Caco-2 (cell line): Measurements from ENCODE around the gene MRPS23. TPM values are rescaled to one million over a fixed set of nuclear protein-coding genes. Genes with fewer than 3 reads are reported as not detected.
"Not testable (repeated sequence)": the region's sequence is repeated elsewhere in the genome, so short reads cannot be mapped to it uniquely, and the experiment has no call there.

Experiments
- BruUV-seq: library from RNA; stranded (reverse); fragments of 400-500 nt; replicated peaks from 2 replicates; lab custom pipeline; 2021; lab: Mats Ljungman, UMichigan
- CTCF ChIA-PET: fragments of 300-600 bp; sonication (Branson Sonifier 250); formaldehyde crosslinking; loops from one replicate; lab custom pipeline; 2022; ENCODE audit warnings: antibody characterized with exemption; lab: Charles Lee
- POLR2A ChIA-PET: fragments of 300-600 bp; sonication (Branson Sonifier 250); formaldehyde crosslinking; loops from one replicate; lab custom pipeline; 2022; ENCODE audit warnings: antibody characterized with exemption; lab: Charles Lee
- DNase-seq, 2 experiments: peaks; one replicate each; pipeline versions ENCODE4 v3.0.0 to v3.0.0-alpha.2; 2020 to 2022
- H3K27me3 ChIP-seq: replicated peaks from 2 replicates; pipeline ENCODE4 v1.6.0; 2011; ENCODE audit warnings: low read length; ENCODE audit not compliant: control insufficient read depth, insufficient read depth
- H3K36me3 ChIP-seq: 2 replicates; pipeline ENCODE4 v1.5.1; 2011; ENCODE audit warnings: low read length; ENCODE audit not compliant: control insufficient read depth, insufficient read depth
- H3K4me1 ChIP-seq: fragments of 250-450 bp; sonication (Bioruptor Pico); 2 replicates; pipeline ENCODE4 v1.5.1; 2020; ENCODE audit warnings: mild to moderate bottlenecking
- H3K4me3 ChIP-seq: 2 replicates; pipeline ENCODE4 v1.5.1; 2011; ENCODE audit warnings: low read depth, mild to moderate bottlenecking, control low read depth, low read length
- H3K9me3 ChIP-seq: fragments of 250-450 bp; sonication (Bioruptor Pico); 2 replicates; pipeline ENCODE4 v1.5.1; 2020; ENCODE audit warnings: mild to moderate bottlenecking, moderate library complexity
- H3K27ac Mint-ChIP-seq: one replicate; pipeline ENCODE4 v1.8.0; 2022; ENCODE audit warnings: mixed read lengths; ENCODE audit not compliant: unreplicated experiment
- H3K27me3 Mint-ChIP-seq: one replicate; pipeline ENCODE4 v1.8.0; 2022; ENCODE audit warnings: mixed read lengths; ENCODE audit not compliant: insufficient read depth, unreplicated experiment
- H3K36me3 Mint-ChIP-seq: one replicate; pipeline ENCODE4 v1.8.0; 2022; ENCODE audit warnings: mild to moderate bottlenecking, mixed read lengths; ENCODE audit not compliant: insufficient read depth, unreplicated experiment
- H3K4me1 Mint-ChIP-seq: one replicate; pipeline ENCODE4 v1.8.0; 2022; ENCODE audit warnings: low read depth, mixed read lengths; ENCODE audit not compliant: unreplicated experiment
- H3K4me3 Mint-ChIP-seq: one replicate; pipeline ENCODE4 v1.8.0; 2022; ENCODE audit warnings: mild to moderate bottlenecking, moderate library complexity, mixed read lengths; ENCODE audit not compliant: unreplicated experiment
- H3K9me3 Mint-ChIP-seq: one replicate; pipeline ENCODE4 v1.8.0; 2022; ENCODE audit warnings: mixed read lengths; ENCODE audit not compliant: unreplicated experiment
- CTCF ChIP-seq, 2 experiments: fragments of 200-600 bp in 1 of 2; IDR thresholded peaks; 1 replicate in 1 of 2; 2 replicates in 1 of 2; pipeline versions ENCODE4 v1.5.1 to v1.8.0; 2011 to 2022; ENCODE audit warnings: antibody characterized with exemption in 1 of 2, control low read depth in 1 of 2, inconsistent platforms in 1 of 2, low read depth in 1 of 2, low read length in 1 of 2, mild to moderate bottlenecking in 1 of 2, moderate library complexity in 1 of 2; ENCODE audit not compliant: insufficient read depth in 1 of 2, severe bottlenecking in 1 of 2, unreplicated experiment in 1 of 2
- intact Hi-C: fragments of 100-400 bp; cut with micrococcal nuclease; formaldehyde crosslinking; loops from one replicate; pipeline ENCODE4 v1.10.0; 2022; ENCODE audit not compliant: unreplicated experiment
- total RNA-seq: library from RNA; stranded (reverse); gene quantifications from 2 replicates; pipeline ENCODE4 v1.2.3, GENCODE V29; 2022

The MRPS23 gene
- total RNA-seq, 1 experiment from 2014 or later: 72.9 TPM

DNA sequence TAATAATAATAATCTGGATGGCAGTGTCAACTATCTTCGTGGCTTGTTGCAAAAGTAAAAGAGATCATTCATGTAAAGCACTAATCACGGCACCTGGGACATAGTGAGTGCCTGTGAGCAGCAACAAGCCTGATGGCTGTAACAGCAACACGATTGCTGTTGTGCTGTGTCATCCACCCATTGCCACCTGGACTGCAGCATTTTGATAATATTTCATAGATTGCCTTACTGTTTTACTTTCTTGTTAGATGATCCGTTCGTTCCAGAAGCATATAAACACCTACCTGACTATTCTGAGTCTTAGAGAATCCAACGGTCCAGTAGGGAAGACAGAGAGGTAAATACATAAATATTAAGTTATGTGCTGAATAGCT lies 3.1 kb upstream of the MRPS23 start:
- no TSS peak for BruUV-seq
- Histone ChIP-seq H3K36me3 (no peaks in the 10 kb centered on the region), H3K4me1 (peaks cover 36% of the 10 kb centered on the region), H3K9me3 (no peaks in the 10 kb centered on the region), H3K4me3 (no peak overlapping the region), H3K27me3 (no peaks in the 10 kb centered on the region)
- H3K36me3 Mint-ChIP-seq: peaks cover 18% of the 10 kb centered on the region
- TF ChIP-seq CTCF (IDR thresholded peaks at IDR 0.05; ENCODE audit: insufficient read depth in 1 of 2, low read depth in 1 of 2, low read length in 1 of 2, severe bottlenecking in 1 of 2, unreplicated experiment in 1 of 2): no peak
- intact Hi-C loops: no loop called here
- H3K27ac Mint-ChIP-seq: no peak overlapping the region
- no peaks in the 10 kb centered on the region for H3K9me3 Mint-ChIP-seq
- peaks cover 31% of the 10 kb centered on the region for H3K4me1 Mint-ChIP-seq
- ChIA-PET POLR2A (no interaction called here), CTCF (interaction anchor here (0.6 kb wide), 1 partner anchor 144 kb away, joined by 3 read pairs; no protein-coding TSS in a partner anchor)
- H3K27me3 Mint-ChIP-seq: no peaks in the 10 kb centered on the region
- DNase-seq: no peak
- no peak overlapping the region for H3K4me3 Mint-ChIP-seq

GRCh38 chr17:57852092-57852954 lies 2.5 kb upstream of the MRPS23 start:
- TF ChIP-seq CTCF (IDR thresholded peaks at IDR 0.05; ENCODE audit: insufficient read depth in 1 of 2, low read depth in 1 of 2, low read length in 1 of 2, severe bottlenecking in 1 of 2, unreplicated experiment in 1 of 2): no peak
- no TSS peak for BruUV-seq
- Mint-ChIP-seq H3K27me3 (no peaks in the 10 kb centered on the region), H3K4me1 (peaks cover 31% of the 10 kb centered on the region), H3K27ac (peak overlapping the region; percentile 69), H3K36me3 (peaks cover 17% of the 10 kb centered on the region), H3K4me3 (peak overlapping the region; percentile 92), H3K9me3 (no peaks in the 10 kb centered on the region)
- Histone ChIP-seq H3K4me3 (no peak overlapping the region), H3K27me3 (no peaks in the 10 kb centered on the region), H3K36me3 (no peaks in the 10 kb centered on the region), H3K9me3 (no peaks in the 10 kb centered on the region), H3K4me1 (peaks cover 34% of the 10 kb centered on the region)
- ChIA-PET CTCF (interaction anchor here (0.6 to 1.9 kb wide), 8 partner anchors 9 to 180 kb away, joined by 3 to 10 read pairs (median 4); partner anchors contain the start of gene SRSF1), POLR2A (interaction anchor here (1.1 to 1.4 kb wide), 4 partner anchors 9 to 155 kb away, joined by 3 to 11 read pairs (median 6); partner anchors contain the start of genes CUEDC1 and SRSF1)
- no peak for DNase-seq
- intact Hi-C loops: no loop called here

DNA sequence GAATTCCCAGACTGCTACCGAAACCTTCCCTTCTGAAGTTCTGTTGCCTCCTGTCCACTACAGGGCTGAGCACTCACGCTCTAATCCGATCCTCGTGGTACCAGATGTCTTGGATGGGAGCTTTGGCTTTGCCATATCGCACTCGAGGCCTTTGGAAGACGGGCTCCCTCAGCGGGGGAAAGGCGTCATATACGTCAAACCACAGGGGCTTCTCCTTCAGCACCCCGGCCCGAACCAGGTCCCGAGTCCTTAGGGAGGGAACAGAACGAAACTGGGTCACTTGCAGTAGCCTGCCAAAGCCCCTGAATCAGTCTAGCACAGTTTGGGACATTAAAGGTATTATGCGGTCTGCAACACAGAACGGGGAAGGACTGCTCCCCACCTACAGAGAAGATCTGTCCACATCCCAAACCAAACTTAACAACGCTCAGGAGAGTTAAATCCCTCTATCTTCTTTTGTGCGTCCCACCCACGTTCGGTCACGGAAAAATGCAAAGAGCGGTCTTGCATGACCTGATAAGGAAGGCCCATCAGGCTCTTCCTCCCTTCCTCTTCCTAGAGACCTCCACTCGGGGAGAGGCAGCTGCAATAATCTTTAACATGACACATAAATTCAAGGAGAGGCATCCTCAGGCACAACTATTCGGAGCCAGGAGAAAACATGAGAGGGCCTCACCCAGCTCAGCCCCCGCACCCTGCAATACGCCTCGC lies 526 bp downstream of the MRPS23 start:
- Histone ChIP-seq H3K4me3 (peak overlapping the region; percentile 84), H3K36me3 (no peaks in the 10 kb centered on the region), H3K27me3 (no peaks in the 10 kb centered on the region), H3K9me3 (no peaks in the 10 kb centered on the region), H3K4me1 (peaks cover 18% of the 10 kb centered on the region)
- Mint-ChIP-seq H3K4me1 (peaks cover 26% of the 10 kb centered on the region), H3K4me3 (peak overlapping the region; percentile 92), H3K9me3 (no peaks in the 10 kb centered on the region), H3K27me3 (no peaks in the 10 kb centered on the region), H3K27ac (peak overlapping the region; percentile 94), H3K36me3 (peaks cover 43% of the 10 kb centered on the region)
- BruUV-seq: no TSS peak
- TF ChIP-seq CTCF (IDR thresholded peaks at IDR 0.05; ENCODE audit: insufficient read depth in 1 of 2, low read depth in 1 of 2, low read length in 1 of 2, severe bottlenecking in 1 of 2, unreplicated experiment in 1 of 2): no peak
- intact Hi-C loops: no loop called here
- DNase-seq: no peak
- ChIA-PET POLR2A (interaction anchor here (0.7 to 1.2 kb wide), 5 partner anchors 12 to 327 kb away, joined by 3 to 6 read pairs (median 3); partner anchors contain the start of gene SRSF1), CTCF (interaction anchor here (1.0 to 1.2 kb wide), 4 partner anchors 10 to 158 kb away, joined by 3 to 10 read pairs (median 4); partner anchors contain the start of gene SRSF1)

DNA sequence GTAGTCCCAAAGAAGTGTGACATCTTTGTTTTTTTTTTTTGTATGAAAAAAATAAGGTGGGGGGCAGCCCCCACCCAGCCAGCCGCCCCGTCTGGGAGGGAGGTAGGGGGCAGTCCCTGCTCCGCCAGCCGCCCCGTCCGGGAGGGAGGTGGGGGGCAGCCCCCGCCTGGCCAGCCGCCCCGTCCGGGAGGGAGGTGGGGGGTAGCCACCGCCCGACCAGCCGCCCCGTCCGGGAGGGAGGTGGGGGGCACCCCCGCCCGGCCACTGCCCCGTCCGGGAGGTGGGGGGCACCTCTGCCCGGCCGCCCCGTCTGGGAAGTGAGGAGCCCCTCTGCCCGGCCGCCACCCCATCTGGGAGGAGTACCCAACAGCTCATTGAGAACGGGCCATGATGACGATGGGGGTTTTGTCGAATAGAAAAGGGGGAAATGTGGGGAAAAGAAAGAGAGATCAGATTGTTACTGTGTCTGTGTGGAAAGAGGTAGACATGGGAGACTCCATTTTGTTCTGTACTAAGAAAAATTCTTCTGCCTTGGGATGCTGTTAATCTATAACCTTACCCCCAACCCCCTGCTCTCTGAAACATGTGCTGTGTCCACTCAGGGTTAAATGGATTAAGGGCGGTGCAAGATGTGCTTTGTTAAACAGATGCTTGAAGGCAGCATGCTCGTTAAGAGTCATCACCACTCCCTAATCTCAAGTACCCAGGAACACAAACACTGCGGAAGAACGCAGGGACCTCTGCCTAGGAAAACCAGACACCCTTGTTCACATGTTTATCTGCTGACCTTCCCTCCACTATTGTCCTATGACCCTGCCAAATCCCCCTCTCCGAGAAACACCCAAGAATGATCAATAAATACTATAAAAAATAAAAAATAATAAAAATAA lies 3.5 kb downstream of the MRPS23 start:
- POLR2A ChIA-PET, H3K27ac Mint-ChIP-seq, H3K27me3 ChIP-seq, H3K4me1 ChIP-seq, H3K4me3 ChIP-seq, H3K27me3 Mint-ChIP-seq, BruUV-seq, CTCF ChIA-PET, H3K4me3 Mint-ChIP-seq, H3K9me3 ChIP-seq, H3K9me3 Mint-ChIP-seq, H3K36me3 ChIP-seq, H3K4me1 Mint-ChIP-seq, DNase-seq, intact Hi-C loops: not testable (repeated sequence)
- peaks cover 69% of the 10 kb centered on the region for H3K36me3 Mint-ChIP-seq
